ENCODE data around the gene OR5B17. TPM values are rescaled to one million over a fixed set of nuclear protein-coding genes. Genes with fewer than 3 reads are reported as not detected.

Gene OR5B17
- total RNA-seq, 1 donor from 2014 or later: not detected

- DNase-seq: no peak
- TF ChIP-seq, protein P1, sequence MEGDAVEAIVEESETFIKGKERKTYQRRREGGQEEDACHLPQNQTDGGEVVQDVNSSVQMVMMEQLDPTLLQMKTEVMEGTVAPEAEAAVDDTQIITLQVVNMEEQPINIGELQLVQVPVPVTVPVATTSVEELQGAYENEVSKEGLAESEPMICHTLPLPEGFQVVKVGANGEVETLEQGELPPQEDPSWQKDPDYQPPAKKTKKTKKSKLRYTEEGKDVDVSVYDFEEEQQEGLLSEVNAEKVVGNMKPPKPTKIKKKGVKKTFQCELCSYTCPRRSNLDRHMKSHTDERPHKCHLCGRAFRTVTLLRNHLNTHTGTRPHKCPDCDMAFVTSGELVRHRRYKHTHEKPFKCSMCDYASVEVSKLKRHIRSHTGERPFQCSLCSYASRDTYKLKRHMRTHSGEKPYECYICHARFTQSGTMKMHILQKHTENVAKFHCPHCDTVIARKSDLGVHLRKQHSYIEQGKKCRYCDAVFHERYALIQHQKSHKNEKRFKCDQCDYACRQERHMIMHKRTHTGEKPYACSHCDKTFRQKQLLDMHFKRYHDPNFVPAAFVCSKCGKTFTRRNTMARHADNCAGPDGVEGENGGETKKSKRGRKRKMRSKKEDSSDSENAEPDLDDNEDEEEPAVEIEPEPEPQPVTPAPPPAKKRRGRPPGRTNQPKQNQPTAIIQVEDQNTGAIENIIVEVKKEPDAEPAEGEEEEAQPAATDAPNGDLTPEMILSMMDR (IDR thresholded peaks at IDR 0.05): no peak
- Histone ChIP-seq H3K27ac (no peak overlapping the region), H3K36me3 (no peaks in the 10 kb centered on the region), H3K4me3 (no peak overlapping the region), H3K9me3 (no peaks in the 10 kb centered on the region), H3K27me3 (no peaks in the 10 kb centered on the region), H3K4me1 (no peaks in the 10 kb centered on the region)
- no peak for ATAC-seq
- intact Hi-C loops (cut with DNase I): no loop called here
These were observed 40.3 kb downstream of the OR5B17 start for GRCh38 chr11:58318532-58318931.

- H3K4me3 ChIP-seq: no peak overlapping the region
- no peaks in the 10 kb centered on the region for H3K36me3 ChIP-seq
- no peaks in the 10 kb centered on the region for H3K9me3 ChIP-seq
- H3K4me1 ChIP-seq: no peaks in the 10 kb centered on the region
- H3K27me3 ChIP-seq: no peaks in the 10 kb centered on the region
- no peak for ATAC-seq
- DNase-seq: no peak
- TF ChIP-seq, protein P1 (IDR thresholded peaks at IDR 0.05): no peak
- intact Hi-C loops (cut with DNase I): no loop called here
- H3K27ac ChIP-seq: no peak overlapping the region
These were observed 42.7 kb downstream of the OR5B17 start for GRCh38 chr11:58316142-58316541.

Other genes with a start within 250 kb of the OR5B17 start
- not detected for gene OR9I1, start 233.5 kb downstream of the OR5B17 start, total RNA-seq
- gene OR9Q2, start 170.0 kb downstream of the OR5B17 start, total RNA-seq: not detected
- gene OR1S2, start 154.9 kb downstream of the OR5B17 start, total RNA-seq: not detected
- not detected for gene OR1S1, start 146.3 kb downstream of the OR5B17 start, total RNA-seq
- not detected for gene OR10Q1, start 130.2 kb downstream of the OR5B17 start, total RNA-seq
- gene OR10W1, start 90.8 kb downstream of the OR5B17 start, total RNA-seq: not detected
- not detected for gene OR5B3, start 47.8 kb upstream of the OR5B17 start, total RNA-seq
- not detected for gene OR5B2, start 69.1 kb upstream of the OR5B17 start, total RNA-seq
- not detected for gene OR5B12, start 83.2 kb upstream of the OR5B17 start, total RNA-seq
- not detected for gene OR5B21, start 149.0 kb upstream of the OR5B17 start, total RNA-seq
- 46.5 TPM for gene LPXN, start 216.8 kb upstream of the OR5B17 start, total RNA-seq
- gene ZFP91, start 220.0 kb upstream of the OR5B17 start, total RNA-seq: 48.3 TPM